Kasumi-1 (cell line): ENCODE results near the gene TAF6.
"Not testable (repeated sequence)": the region's sequence is repeated elsewhere in the genome, so short reads cannot be mapped to it uniquely, and the experiment has no call there.

Experiments
- DNase-seq, 2 experiments: peaks; one replicate each; lab custom pipeline; 2025; lab: John Stamatoyannopoulos, UW

Gene TAF6

DNA sequence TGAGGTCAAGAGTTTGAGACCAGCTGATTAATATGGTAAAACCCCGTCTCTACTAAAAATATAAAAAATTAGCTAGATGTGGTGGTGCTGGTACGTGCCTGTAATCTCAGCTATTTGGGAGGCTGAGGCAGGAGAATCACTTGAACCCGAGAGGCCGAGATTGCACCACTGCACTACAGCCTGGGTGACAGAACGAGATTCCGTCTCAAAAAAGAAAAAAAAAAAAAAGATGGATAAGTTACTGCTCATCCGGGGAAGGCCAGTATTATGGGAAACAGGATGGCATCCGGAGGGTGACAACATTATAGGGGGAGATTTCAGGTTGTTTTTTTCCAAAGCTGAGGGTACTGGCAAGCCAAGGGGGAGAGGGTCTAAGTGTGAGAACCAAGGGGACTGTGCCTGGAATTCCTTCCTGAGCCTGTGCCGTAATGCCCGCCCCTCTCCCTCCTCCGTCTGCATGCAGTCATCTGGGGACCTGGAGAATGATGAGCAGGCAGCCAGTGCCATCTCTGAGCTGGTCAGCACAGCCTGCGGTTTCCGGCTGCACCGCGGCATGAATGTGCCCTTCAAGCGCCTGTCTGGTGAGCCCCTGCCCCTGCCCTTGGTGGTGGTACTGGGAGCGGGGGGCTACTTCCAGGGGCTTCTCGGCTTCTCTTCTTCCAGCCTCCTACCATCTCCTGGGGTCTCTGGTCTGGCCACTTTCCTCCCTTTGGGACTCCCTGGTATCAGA lies 33.9 kb upstream of the TAF6 start:
- no peak for DNase-seq

DNA sequence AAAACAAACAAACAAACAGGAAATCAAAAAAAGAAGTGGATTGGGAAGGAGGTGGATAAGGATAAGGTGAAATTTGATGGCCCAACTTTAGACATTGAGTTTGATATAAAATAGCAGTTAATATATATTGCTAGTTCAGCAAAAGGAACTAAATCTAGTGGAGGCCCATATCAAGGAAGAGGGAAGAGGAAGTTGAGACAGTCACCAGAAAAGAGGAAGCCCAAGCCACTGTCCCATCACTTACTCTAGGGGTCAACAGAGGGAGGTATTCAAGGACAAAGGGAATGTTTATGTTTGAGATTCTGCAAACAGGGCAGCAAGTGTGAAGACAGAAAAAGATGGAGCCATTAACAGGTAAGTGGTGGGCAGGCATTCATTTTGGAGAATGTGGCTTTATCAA lies 33.2 kb upstream of the TAF6 start:
- peak; percentile 78 to 96 for DNase-seq

GRCh38 chr7:100148559-100149328 lies 29.6 kb upstream of the TAF6 start, which contains the start of gene LAMTOR4:
LAMTOR4 (plus strand) TSS chr7:100148918; CDS start chr7:100148973, 55 bp downstream.
- DNase-seq, result peak; percentile 98 to 99

DNA sequence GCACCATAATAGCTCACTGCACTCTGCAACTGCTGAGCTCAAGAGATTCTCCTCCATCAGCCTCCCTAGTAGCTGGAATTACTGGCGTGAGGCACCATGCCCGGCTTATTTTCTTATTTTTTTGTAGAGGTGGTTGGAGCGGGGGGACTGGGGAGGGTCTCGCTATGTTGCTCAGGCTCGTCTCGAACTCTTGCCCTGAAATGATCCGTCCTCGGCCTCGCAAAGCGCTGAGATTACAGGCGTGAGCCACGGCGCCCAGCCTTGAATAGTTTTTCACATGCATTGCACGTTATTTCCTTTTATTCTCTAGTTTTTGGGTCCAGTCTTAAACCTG lies 29.0 kb upstream of the TAF6 start:
- DNase-seq, result no peak

GRCh38 chr7:100147278-100147677 lies 28.1 kb upstream of the TAF6 start:
- no peak for DNase-seq

DNA sequence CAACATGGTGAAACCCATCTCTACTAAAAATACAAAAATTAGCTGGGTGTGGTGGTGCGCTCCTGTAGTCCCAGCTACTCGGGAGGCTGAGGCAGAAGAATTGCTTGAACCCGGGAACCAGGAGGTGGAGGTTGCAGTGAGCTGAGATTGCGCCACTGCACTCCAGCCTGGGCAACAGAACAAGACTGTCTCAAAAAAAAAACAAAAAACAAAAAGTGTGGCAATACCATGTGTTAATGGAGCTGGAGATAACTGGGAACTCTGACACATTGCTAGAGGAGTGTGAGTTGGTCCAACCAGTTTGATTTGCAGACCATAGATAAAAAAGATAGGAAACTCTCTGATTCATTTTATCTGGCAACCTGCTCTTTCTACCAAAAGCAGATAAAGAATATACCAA lies 27.2 kb upstream of the TAF6 start:
- not testable (repeated sequence) for DNase-seq

DNA sequence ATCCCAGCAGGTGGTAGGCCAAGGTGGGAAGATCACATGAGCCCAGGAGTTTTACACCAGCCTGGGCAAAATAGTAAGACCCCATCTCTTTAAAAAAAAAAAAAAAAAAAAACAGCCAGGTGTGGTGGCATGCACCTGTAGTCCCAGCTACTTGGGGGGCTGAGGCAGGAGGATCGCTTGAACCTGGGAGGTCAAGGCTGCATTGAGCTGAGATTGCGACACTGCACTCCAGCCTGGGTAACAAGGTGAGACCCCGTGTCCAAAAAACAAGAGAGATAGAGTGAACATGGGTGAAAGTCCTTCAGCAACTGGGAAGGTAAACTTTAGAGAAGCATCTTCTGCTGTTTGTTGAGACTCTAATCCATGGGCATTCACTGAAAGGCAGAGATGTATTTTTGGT lies 23.3 kb upstream of the TAF6 start:
- no peak for DNase-seq

DNA sequence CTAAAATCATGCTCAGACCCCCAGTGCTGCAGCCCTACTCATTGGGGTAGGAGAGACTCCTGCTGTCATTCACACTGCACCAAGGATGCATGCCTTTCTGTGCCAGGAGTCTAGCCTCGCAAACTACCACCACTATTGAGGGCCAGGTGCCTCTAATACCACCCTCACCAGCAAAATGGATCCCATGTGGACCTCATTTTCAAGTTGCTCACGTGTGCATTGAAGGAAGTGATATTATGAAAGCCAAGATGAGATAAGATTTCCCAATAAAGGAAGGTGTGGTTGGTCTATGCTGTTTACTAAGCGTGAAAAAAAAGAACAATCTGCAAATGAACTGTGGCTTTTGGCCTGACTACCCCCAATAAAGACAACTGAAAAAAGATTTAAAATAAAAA lies 22.4 kb upstream of the TAF6 start:
- DNase-seq, result no peak

- no peak for DNase-seq
These were observed 18.9 kb upstream of the TAF6 start for GRCh38 chr7:100137851-100138760.

- peak; percentile 77 to 81 for DNase-seq
These were observed 13.6 kb upstream of the TAF6 start for GRCh38 chr7:100132697-100133151.

GRCh38 chr7:100132126-100132525 lies 13.0 kb upstream of the TAF6 start:
- no peak for DNase-seq

- peak; percentile 70 to 71 for DNase-seq
These were observed 11.7 kb upstream of the TAF6 start for GRCh38 chr7:100130608-100131453.

- DNase-seq, result not testable (repeated sequence)
These were observed 11.1 kb upstream of the TAF6 start for GRCh38 chr7:100130220-100130607.

GRCh38 chr7:100128637-100128963 lies 9.4 kb upstream of the TAF6 start:
- no peak for DNase-seq

DNA sequence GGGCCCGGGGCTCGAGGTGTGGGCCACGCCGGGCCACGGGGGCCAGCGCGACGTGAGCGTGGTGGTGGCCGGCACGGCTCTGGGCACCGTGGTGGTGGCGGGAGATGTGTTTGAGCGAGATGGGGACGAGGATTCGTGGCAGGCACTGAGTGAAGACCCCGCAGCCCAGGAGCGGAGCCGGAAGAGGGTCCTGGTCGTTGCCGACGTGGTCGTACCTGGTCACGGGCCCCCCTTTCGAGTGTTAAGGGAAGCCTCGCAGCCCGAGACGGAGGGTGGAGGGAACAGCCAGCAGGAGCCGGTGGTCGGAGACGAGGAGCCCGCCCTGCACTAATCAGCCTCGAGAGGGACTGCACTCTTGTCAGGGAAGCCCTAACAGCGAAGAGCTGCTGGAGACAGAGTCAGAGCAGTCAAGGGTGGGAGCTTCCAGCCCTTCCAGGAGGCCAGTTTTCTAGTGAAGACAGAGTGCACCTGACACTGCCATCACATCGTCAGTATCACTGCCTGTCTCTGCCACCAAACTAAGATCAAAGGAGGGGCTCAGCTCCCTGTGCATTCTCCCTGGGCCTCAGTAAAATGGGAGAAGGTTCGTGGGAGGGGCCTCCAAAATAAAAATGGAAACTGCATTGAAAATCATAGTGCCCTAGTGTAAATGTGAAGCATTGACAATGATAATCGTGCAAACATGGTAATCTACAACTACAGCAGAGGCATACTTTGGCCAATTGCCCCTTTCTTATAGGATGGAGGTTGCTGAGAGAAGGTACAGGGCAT lies 8.9 kb upstream of the TAF6 start:
- DNase-seq, result peak in 1 of 2 experiments; percentile 41

GRCh38 chr7:100126931-100127865 lies 8.0 kb upstream of the TAF6 start, which contains the start of gene MBLAC1:
MBLAC1 (plus strand) TSS chr7:100126967; CDS start chr7:100127396, 429 bp downstream.
- DNase-seq, result peak; percentile 90 to 94

DNA sequence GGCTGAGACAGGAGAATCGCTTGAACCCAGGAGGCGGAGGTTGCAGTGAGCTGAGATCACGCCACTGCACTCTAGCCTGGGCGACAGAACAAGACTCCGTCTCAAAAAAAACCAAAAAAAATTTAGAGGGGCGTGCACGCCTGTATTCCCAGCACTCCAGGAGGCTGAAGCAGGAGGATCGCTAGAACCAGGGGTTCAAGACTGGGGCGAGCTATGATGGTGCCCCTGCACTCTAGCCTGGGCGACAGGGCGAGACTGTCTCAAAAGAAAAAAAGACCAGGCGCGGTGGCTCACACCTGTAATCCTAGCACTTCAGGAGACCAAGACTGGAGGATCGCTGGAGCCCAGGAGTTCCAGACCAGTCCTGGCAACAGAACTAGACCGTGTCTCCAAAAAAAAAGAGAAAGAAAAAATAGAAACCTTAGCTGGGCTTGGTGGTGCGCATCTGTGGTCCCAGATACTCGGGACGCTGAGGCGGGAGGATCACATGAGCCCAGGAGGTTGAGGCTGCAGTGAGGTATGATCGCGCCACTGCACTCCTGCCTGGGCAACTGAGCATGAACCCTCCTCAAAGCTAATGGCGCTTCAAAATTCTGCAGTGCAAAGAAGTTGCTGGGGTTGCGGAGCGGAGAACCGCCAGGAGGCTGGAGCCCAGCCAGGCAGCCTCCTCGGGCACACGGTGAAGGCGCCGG lies 7.2 kb upstream of the TAF6 start:
- DNase-seq, result no peak

GRCh38 chr7:100124301-100125230 lies 5.4 kb upstream of the TAF6 start:
- no peak for DNase-seq
